RWPE2 (cell line): ENCODE data around the gene PDILT.
A peak's percentile ranks its signal among the peaks of the same experiment; 100 is the strongest.

ENCODE experiments used
- ATAC-seq: fragments of 200-7000 bp; cut with Tn5 transposase; 3 replicates; pipeline ENCODE4 v1.9.1; 2021; ENCODE audit warnings: low read depth
- DNase-seq: peaks from one replicate; pipeline ENCODE4 v3.0.0-alpha.2; 2020; ENCODE audit warnings: low spot score
- H3K27ac ChIP-seq: fragments of 450-650 bp; 2 replicates; pipeline ENCODE4 v1.5.1; 2017; ENCODE audit warnings: mild to moderate bottlenecking; ENCODE audit not compliant: poor library complexity, severe bottlenecking
- H3K27me3 ChIP-seq: fragments of 250-450 bp; sonication (Bioruptor Pico); 2 replicates; pipeline ENCODE4 v1.5.1; 2021; ENCODE audit warnings: mild to moderate bottlenecking, moderate library complexity; ENCODE audit not compliant: insufficient read depth, poor library complexity, severe bottlenecking
- H3K36me3 ChIP-seq: fragments of 250-450 bp; sonication (Bioruptor Pico); 2 replicates; pipeline ENCODE4 v1.5.1; 2020; ENCODE audit warnings: low read depth, mild to moderate bottlenecking, moderate library complexity
- H3K4me1 ChIP-seq: fragments of 250-450 bp; sonication (Bioruptor Pico); 2 replicates; pipeline ENCODE4 v1.5.1; 2021; ENCODE audit warnings: mild to moderate bottlenecking, moderate library complexity; ENCODE audit not compliant: insufficient read depth, poor library complexity, severe bottlenecking
- H3K4me3 ChIP-seq: fragments of 250-450 bp; sonication (Bioruptor Pico); 2 replicates; pipeline ENCODE4 v1.5.1; 2021; ENCODE audit warnings: mild to moderate bottlenecking, moderate library complexity; ENCODE audit not compliant: severe bottlenecking
- H3K9me3 ChIP-seq: fragments of 250-450 bp; sonication (Bioruptor Pico); 2 replicates; pipeline ENCODE4 v1.5.1; 2021; ENCODE audit warnings: mild to moderate bottlenecking, moderate library complexity; ENCODE audit not compliant: severe bottlenecking
- CTCF ChIP-seq: fragments of 450-650 bp; IDR thresholded peaks from one replicate; pipeline ENCODE4 v1.5.1; 2017; ENCODE audit warnings: mild to moderate bottlenecking, moderate library complexity; ENCODE audit not compliant: poor library complexity, severe bottlenecking

Gene PDILT

DNA sequence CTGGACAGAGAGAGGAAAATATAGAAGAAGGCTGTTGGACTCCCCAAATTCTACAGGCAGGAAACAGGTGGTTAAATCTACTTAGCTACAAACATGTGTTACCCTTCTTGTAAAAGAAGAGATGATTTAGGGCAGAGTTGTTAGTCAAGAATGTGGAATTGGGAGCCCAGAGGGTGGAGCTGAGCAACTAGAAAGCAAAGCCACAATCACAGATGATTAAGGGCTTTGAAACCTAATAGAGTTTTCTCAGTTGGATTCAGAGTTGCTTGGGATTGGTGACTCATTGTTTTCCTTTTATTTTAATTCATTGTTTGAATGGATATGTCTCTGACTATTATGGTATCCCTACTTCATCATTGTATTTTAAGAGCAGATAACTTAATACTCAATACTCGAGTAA lies 11.0 kb upstream of the PDILT start:
- ATAC-seq (peak; percentile 40; the same call in 1 of the 3 replicates), DNase-seq (no peak)
- no peak overlapping the region for H3K4me3 ChIP-seq
- H3K36me3 ChIP-seq = no peaks in the 10 kb centered on the region
- no peaks in the 10 kb centered on the region for H3K4me1 ChIP-seq
- no peaks in the 10 kb centered on the region for H3K9me3 ChIP-seq
- no peak for TF ChIP-seq CTCF
- no peak overlapping the region for H3K27ac ChIP-seq
- H3K27me3 ChIP-seq = no peaks in the 10 kb centered on the region

GRCh38 chr16:20411055-20411454 lies 6.5 kb upstream of the PDILT start:
- no peaks in the 10 kb centered on the region for H3K27me3 ChIP-seq
- H3K4me1 ChIP-seq = no peaks in the 10 kb centered on the region
- no peaks in the 10 kb centered on the region for H3K36me3 ChIP-seq
- H3K9me3 ChIP-seq = no peaks in the 10 kb centered on the region
- DNase-seq = no peak
- no peak for ATAC-seq
- TF ChIP-seq CTCF = no peak
- H3K4me3 ChIP-seq = no peak overlapping the region
- no peak overlapping the region for H3K27ac ChIP-seq

- Histone ChIP-seq H3K4me1 (no peaks in the 10 kb centered on the region), H3K27ac (no peak overlapping the region), H3K27me3 (no peaks in the 10 kb centered on the region), H3K9me3 (no peaks in the 10 kb centered on the region), H3K4me3 (no peak overlapping the region), H3K36me3 (no peaks in the 10 kb centered on the region)
- TF ChIP-seq CTCF = no peak
- ATAC-seq (no peak), DNase-seq (no peak)
Observed at GRCh38 chr16:20410121-20410723, 5.7 kb upstream of the PDILT start.

DNA sequence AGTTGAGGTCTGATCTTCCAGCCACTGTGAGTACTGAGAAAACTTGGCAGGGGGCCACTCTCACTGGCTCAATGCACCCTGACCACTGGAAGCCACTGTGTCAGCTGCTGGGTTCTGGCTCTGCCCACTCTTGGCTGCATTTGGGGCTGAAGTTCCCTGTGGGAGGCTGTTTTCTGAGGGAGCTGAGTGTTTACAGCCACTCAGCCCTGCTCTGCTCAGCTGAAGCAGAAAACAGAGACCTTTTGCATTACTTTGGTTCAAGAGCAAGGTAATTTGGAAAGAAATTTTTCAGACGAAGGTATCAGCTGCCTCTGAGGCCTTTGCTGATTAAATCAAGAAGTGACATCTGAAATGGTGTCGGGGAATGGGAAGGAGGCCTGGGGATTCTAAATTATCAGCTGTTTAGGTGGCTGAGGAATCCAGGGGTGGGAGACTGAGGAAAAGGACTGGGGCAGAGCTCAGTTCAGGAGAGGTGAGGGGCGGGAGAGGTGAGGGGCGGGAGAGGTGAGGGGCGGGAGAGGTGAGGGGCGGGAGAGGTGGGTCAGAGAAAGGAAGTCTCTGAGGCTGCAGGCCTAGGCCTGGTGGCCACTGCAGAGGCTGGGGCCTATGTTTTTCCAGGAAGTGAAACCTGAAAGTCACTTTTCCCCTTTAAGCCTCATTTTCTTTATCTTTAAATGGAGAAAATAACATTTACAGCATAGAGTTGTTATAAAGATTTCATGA lies 5.0 kb upstream of the PDILT start, which contains the start of gene ACSM5:
ACSM5 (plus strand) TSS at position 137 of the 723 bp plus-strand sequence. CDS start 1,951 bp downstream, outside the sequence.
- Histone ChIP-seq H3K27ac (no peak within 1 kb of the TSS), H3K4me1 (no peaks in the 10 kb centered on the region), H3K4me3 (no peak within 1 kb of the TSS), H3K27me3 (no peaks in the 10 kb centered on the region), H3K9me3 (no peaks in the 10 kb centered on the region), H3K36me3 (no peaks in the 10 kb centered on the region)
- no peak for DNase-seq
- no peak for TF ChIP-seq CTCF
- no peak for ATAC-seq

DNA sequence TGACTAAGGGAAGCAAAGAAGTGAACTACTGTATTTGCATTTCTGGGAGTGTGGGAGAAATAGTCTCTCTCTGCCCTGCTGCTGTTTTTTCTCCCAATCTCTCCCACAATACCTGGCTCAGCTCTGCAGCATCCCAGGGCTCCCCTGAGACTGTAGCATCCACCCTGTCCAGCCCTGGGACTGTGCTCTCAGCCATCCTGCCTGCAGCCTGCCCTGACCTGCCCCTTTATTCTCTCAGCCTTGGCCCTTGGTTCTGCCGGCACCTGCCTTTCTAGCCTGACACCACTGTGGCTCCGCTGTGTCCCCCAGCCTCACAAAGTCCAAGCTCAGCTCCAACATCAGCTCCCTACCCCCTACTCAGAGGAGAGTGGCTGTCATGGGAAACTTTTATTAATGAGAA lies 1.9 kb downstream of the PDILT start:
- DNase-seq = no peak
- TF ChIP-seq CTCF = no peak
- Histone ChIP-seq H3K4me3 (no peak overlapping the region), H3K9me3 (no peaks in the 10 kb centered on the region), H3K4me1 (no peaks in the 10 kb centered on the region), H3K27me3 (no peaks in the 10 kb centered on the region), H3K27ac (no peak overlapping the region), H3K36me3 (no peaks in the 10 kb centered on the region)
- ATAC-seq = no peak
